Common myeloid progenitor, CD34-positive (primary cell): ENCODE results near the gene COPZ2.
"Not testable (repeated sequence)": the region's sequence is repeated elsewhere in the genome, so short reads cannot be mapped to it uniquely, and the experiment has no call there.

Experiments
- CTCF ChIA-PET: fragments of 350-600 bp; sonication (Branson Sonifier 250); formaldehyde crosslinking; loops from one replicate; lab custom pipeline; 2021; ENCODE audit warnings: antibody characterized with exemption; lab: Charles Lee
- POLR2A ChIA-PET: fragments of 350-600 bp; sonication (Branson Sonifier 250); formaldehyde crosslinking; loops from one replicate; lab custom pipeline; 2021; ENCODE audit warnings: antibody characterized with exemption; lab: Charles Lee
- DNase-seq, 3 donors: peaks; one replicate each; pipeline versions ENCODE4 v3.0.0 to v3.0.0-alpha.2; 2013
- H3K27ac ChIP-seq, 2 experiments: 1 replicate in 1 of 2; 2 replicates in 1 of 2; pipeline ENCODE4 v1.7.0; 2013; ENCODE audit warnings: inconsistent platforms in 2 of 2, low read length in 2 of 2, mild to moderate bottlenecking in 2 of 2, low read depth in 1 of 2, moderate library complexity in 1 of 2; ENCODE audit not compliant: severe bottlenecking in 2 of 2, insufficient read depth in 1 of 2, poor library complexity in 1 of 2
- H3K27me3 ChIP-seq, 5 experiments: replicated peaks in 2 of 5; 1 replicate in 3 of 5; 2 replicates in 2 of 5; pipeline versions ENCODE4 v1.6.1 to v1.7.0; 2013; ENCODE audit warnings: low read length in 4 of 5, mild to moderate bottlenecking in 2 of 5, moderate library complexity in 2 of 5, inconsistent platforms in 1 of 5; ENCODE audit not compliant: insufficient read depth in 5 of 5, control insufficient read depth in 4 of 5
- H3K36me3 ChIP-seq, 4 experiments: 1 replicate in 2 of 4; 2 replicates in 2 of 4; pipeline versions ENCODE4 v1.6.1 to v1.7.0; 2013; ENCODE audit warnings: low read length in 3 of 4, control low read depth in 1 of 4, mild to moderate bottlenecking in 1 of 4; ENCODE audit not compliant: control insufficient read depth in 4 of 4, insufficient read depth in 4 of 4
- H3K4me1 ChIP-seq, 4 experiments: 1 replicate in 3 of 4; 2 replicates in 1 of 4; pipeline versions ENCODE4 v1.6.1 to v1.7.1; 2013; ENCODE audit warnings: low read length in 3 of 4, mild to moderate bottlenecking in 3 of 4, control low read depth in 1 of 4, inconsistent platforms in 1 of 4, moderate library complexity in 1 of 4; ENCODE audit not compliant: control insufficient read depth in 4 of 4, insufficient read depth in 4 of 4; ENCODE audit errors: control extremely low read depth in 1 of 4
- H3K4me3 ChIP-seq, 7 experiments: 1 replicate in 4 of 7; 2 replicates in 3 of 7; pipeline versions ENCODE4 v1.5.1 to v1.7.0; 2013; ENCODE audit warnings: mild to moderate bottlenecking in 7 of 7, low read length in 6 of 7, moderate library complexity in 6 of 7, inconsistent platforms in 2 of 7, low read depth in 2 of 7, control low read depth in 1 of 7; ENCODE audit not compliant: insufficient read depth in 4 of 7, control insufficient read depth in 1 of 7; ENCODE audit errors: extremely low read depth in 1 of 7
- H3K9me3 ChIP-seq, 5 experiments: 1 replicate in 4 of 5; 2 replicates in 1 of 5; pipeline versions ENCODE4 v1.6.1 to v1.7.1; 2013; ENCODE audit warnings: low read length in 4 of 5, mild to moderate bottlenecking in 2 of 5, inconsistent platforms in 1 of 5, low read depth in 1 of 5, moderate library complexity in 1 of 5; ENCODE audit not compliant: control insufficient read depth in 4 of 5, insufficient read depth in 2 of 5; ENCODE audit errors: control extremely low read depth in 1 of 5
- WGBS: methylation state at CpG from one replicate; pipeline ENCODE4 v1.1.5; 2013; ENCODE audit not compliant: insufficient coverage; 5-methylcytosine and 5-hydroxymethylcytosine counted together

The COPZ2 gene

DNA sequence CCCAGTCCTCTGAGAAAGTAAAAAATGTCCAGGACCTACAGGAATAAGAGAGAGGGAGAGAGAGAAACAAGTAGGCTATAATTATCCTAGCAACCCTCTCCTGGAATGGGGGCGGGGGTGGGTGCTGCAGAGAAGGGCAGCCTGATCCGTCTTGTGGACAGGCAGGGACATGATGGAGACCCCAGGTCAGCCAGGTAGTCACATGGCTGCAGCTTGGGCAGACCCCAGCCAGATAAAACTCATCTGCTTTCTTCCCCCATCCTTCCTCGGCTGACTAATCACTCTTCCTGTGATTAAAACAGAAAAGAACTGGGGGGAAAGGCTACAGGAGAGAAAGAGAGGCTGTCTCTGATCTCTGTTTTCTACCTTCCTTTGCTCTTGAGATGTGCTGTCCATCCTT, 32.6 kb downstream of the COPZ2 start:
- H3K27ac ChIP-seq, result no peak overlapping the region
- ChIA-PET POLR2A (no interaction called here), CTCF (interaction anchor here (2.2 to 7.9 kb wide), 3 partner anchors 9 to 26 kb away, joined by 5 to 47 read pairs (median 8); no protein-coding TSS in a partner anchor)
- DNase-seq, result no peak
- no peaks in the 10 kb centered on the region for H3K36me3 ChIP-seq
- no peak overlapping the region for H3K4me3 ChIP-seq
- H3K4me1 ChIP-seq, result peaks cover 0 to 47% (median 22%) of the 10 kb centered on the region in 4 experiments
- no peaks in the 10 kb centered on the region for H3K27me3 ChIP-seq
- H3K9me3 ChIP-seq, result no peaks in the 10 kb centered on the region
- 60% methylated on average over 1 of the region's 3 CpGs for WGBS

GRCh38 chr17:48003417-48004151, 34.0 kb downstream of the COPZ2 start:
- ChIA-PET POLR2A (no interaction called here), CTCF (interaction anchor here (1.0 to 8.9 kb wide), 6 partner anchors 8 to 27 kb away, joined by 4 to 79 read pairs (median 9); no protein-coding TSS in a partner anchor)
- no peak overlapping the region for H3K27ac ChIP-seq
- H3K36me3 ChIP-seq, result no peaks in the 10 kb centered on the region
- no peaks in the 10 kb centered on the region for H3K27me3 ChIP-seq
- DNase-seq, result no peak
- H3K9me3 ChIP-seq, result no peaks in the 10 kb centered on the region
- peaks cover 0 to 50% (median 22%) of the 10 kb centered on the region in 4 experiments for H3K4me1 ChIP-seq
- H3K4me3 ChIP-seq, result no peak overlapping the region
- 96% methylated on average over 16 of the region's 17 CpGs for WGBS

DNA sequence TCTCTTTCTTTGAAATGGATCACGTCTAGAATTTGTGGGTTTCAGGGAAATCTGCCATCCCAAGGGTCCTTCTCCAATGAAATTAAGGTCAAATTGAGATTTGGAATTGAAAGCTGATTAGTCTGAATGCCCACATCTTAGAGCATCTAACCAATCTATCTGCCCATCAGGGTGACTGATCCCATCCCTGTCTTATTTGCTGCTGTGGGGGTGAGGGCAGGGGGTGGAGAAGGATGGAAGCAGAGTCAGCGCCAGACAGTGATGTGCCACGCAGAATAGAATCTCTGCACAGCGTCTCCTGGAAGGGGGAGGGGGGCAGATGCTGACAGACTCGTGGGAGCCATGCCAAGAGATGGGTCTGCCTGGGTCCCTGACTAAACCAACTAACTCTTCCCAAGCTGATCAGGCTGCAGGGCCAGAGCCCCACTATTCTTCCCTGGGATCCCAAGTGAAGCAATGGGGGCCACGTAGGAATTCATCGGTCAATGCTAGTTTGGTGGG, 34.6 kb downstream of the COPZ2 start:
- Histone ChIP-seq H3K9me3 (no peaks in the 10 kb centered on the region), H3K4me1 (peaks cover 0 to 50% (median 22%) of the 10 kb centered on the region in 4 experiments), H3K27ac (peak overlapping the region in 1 of 2 experiments; percentile 71), H3K36me3 (no peaks in the 10 kb centered on the region), H3K27me3 (no peaks in the 10 kb centered on the region), H3K4me3 (peak overlapping the region in 2 of 7 experiments; percentile 16 to 41)
- WGBS, result 93% methylated on average over 6 of the region's 7 CpGs
- no peak for DNase-seq
- POLR2A ChIA-PET, result interaction anchor here (1.0 kb wide), 1 partner anchor 20 kb away, joined by 3 read pairs; no protein-coding TSS in a partner anchor
- CTCF ChIA-PET, result interaction anchor here (0.9 to 8.9 kb wide), 9 partner anchors 8 to 72 kb away, joined by 3 to 79 read pairs (median 5); no protein-coding TSS in a partner anchor

DNA sequence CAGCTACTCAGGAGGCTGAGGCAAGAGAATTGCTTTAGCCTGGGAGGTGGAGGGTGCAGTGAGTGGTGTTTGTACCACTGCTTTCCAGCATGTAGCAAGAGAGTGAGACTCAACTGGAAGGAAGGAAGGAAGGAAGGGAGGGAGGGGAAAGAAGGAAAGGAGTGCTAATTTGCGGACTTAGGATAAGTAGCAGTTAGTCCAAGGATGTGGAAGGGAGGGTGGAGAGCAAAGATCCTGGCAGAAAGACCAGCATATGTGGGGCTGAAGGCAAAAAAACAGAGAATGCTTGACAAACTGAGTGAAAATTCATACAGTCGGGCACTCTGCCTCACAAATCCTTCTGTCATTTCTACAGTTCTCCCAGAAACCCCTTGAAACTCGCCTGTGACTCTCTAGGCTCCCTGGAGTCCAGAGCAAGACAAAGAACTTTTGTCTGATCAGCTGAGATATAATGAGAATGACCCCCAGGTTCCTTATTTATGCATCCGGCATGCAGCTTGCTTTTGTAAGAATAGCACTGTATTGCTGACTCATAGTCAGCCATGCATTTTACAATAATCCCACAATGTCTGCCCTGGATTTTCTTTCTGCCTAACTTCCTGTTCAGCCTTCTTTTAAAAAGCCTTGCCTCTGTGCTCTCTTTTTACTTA, 35.2 kb downstream of the COPZ2 start:
- peaks cover 0 to 50% (median 22%) of the 10 kb centered on the region in 4 experiments for H3K4me1 ChIP-seq
- no peaks in the 10 kb centered on the region for H3K9me3 ChIP-seq
- peak; percentile 78 to 91 (median 88) for DNase-seq
- ChIA-PET POLR2A (interaction anchor here (1.0 kb wide), 1 partner anchor 19 kb away, joined by 3 read pairs; no protein-coding TSS in a partner anchor), CTCF (interaction anchor here (0.9 to 8.9 kb wide), 9 partner anchors 9 to 72 kb away, joined by 3 to 79 read pairs (median 5); no protein-coding TSS in a partner anchor)
- no peaks in the 10 kb centered on the region for H3K27me3 ChIP-seq
- WGBS, result 0% methylated on average over 4 of the region's 4 CpGs
- peak overlapping the region in 3 of 7 experiments; percentile 8 to 41 (median 34) for H3K4me3 ChIP-seq
- peak overlapping the region in 1 of 2 experiments; percentile 71 for H3K27ac ChIP-seq
- no peaks in the 10 kb centered on the region for H3K36me3 ChIP-seq

- Histone ChIP-seq H3K4me1 (peaks cover 0 to 50% (median 22%) of the 10 kb centered on the region in 4 experiments), H3K27ac (peak overlapping the region in 1 of 2 experiments; percentile 71)
- H3K4me3 ChIP-seq, DNase-seq, H3K36me3 ChIP-seq, POLR2A ChIA-PET, H3K27me3 ChIP-seq, H3K9me3 ChIP-seq: not testable (repeated sequence)
- CTCF ChIA-PET, result interaction anchor here (2.4 to 8.9 kb wide), 3 partner anchors 12 to 22 kb away, joined by 9 to 79 read pairs (median 47); no protein-coding TSS in a partner anchor
- WGBS, result 100% methylated on average over 2 of the region's 5 CpGs
Measured at GRCh38 chr17:48001657-48002056, 35.9 kb downstream of the COPZ2 start.

GRCh38 chr17:48001197-48001596, 36.4 kb downstream of the COPZ2 start:
- POLR2A ChIA-PET, result no interaction called here
- H3K9me3 ChIP-seq, result no peaks in the 10 kb centered on the region
- peaks cover 0 to 50% (median 22%) of the 10 kb centered on the region in 4 experiments for H3K4me1 ChIP-seq
- 100% methylated on average over 1 of the region's 1 CpG for WGBS
- no peaks in the 10 kb centered on the region for H3K36me3 ChIP-seq
- H3K27ac ChIP-seq, result no peak overlapping the region
- DNase-seq, result no peak
- CTCF ChIA-PET, result interaction anchor here (1.1 to 8.9 kb wide), 4 partner anchors 12 to 21 kb away, joined by 4 to 79 read pairs (median 28); no protein-coding TSS in a partner anchor
- H3K27me3 ChIP-seq, result no peaks in the 10 kb centered on the region
- H3K4me3 ChIP-seq, result no peak overlapping the region
